ENCODE measurements around the gene GPN2. TPM values are rescaled to one million over a fixed set of nuclear protein-coding genes. Genes with fewer than 3 reads are reported as not detected.

GPN2 gene
- 1 to 10 TPM; 4.7 to 7.2 TPM for total RNA-seq

DNA sequence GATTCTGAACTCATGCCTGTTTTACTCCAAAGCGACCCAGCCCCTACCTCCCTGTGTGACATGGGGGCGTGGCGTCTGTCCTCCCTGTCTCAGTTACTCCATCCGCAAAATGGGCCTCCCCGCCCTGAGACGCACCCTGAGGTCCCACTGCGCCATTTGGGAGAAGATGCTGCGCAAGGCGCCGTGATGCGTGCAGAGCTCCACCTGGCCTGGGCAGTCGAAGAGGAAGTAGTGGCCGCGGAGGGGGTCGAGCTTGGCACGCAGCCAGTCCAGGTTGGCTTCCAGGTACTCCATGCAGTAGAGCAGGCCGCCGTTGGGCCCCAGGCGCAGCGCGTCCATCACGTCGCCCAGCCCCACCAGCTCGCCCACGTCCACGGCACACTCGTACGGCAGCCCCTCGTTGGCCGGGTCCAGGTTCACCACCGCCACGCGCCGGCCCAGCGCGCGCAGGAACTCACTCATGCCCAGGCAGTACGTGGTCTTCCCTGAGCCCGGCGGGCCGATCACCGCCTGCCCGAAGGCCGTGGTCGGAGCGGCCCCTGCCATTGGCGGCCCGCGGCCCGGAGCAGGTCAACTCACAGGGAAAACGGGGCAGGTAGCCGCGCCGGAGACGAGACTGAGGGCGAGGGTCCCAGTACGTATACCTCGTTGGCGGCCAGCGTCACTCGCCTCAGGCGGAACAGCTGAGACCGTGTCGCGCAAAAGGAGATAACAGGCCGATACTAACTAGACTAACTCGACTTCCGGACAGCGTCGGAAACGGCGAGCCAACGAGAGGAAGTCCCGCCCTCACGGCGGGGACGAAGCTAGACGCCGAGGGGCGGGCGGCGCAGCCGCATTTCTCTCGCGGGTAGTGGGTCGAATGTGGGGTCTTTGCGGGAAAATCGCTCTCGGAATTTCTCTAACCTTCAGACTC is at the start of gene GPN2:
TSS of gene GPN2 (minus strand) at position 733 of the 916 bp plus-strand sequence. CDS start at position 546, 187 bp downstream.
- Histone ChIP-seq H3K4me1 (peaks cover 0 to 26% of the 10 kb centered on the region in 2 donors), H3K36me3 (peaks cover 65% of the 10 kb centered on the region), H3K4me3 (peak within 1 kb of the TSS; percentile 95 to 96), H3K27ac (peak within 1 kb of the TSS; percentile 87 to 90), H3K27me3 (no peaks in the 10 kb centered on the region), H3K9me3 (no peaks in the 10 kb centered on the region)
- TF ChIP-seq, protein P1, sequence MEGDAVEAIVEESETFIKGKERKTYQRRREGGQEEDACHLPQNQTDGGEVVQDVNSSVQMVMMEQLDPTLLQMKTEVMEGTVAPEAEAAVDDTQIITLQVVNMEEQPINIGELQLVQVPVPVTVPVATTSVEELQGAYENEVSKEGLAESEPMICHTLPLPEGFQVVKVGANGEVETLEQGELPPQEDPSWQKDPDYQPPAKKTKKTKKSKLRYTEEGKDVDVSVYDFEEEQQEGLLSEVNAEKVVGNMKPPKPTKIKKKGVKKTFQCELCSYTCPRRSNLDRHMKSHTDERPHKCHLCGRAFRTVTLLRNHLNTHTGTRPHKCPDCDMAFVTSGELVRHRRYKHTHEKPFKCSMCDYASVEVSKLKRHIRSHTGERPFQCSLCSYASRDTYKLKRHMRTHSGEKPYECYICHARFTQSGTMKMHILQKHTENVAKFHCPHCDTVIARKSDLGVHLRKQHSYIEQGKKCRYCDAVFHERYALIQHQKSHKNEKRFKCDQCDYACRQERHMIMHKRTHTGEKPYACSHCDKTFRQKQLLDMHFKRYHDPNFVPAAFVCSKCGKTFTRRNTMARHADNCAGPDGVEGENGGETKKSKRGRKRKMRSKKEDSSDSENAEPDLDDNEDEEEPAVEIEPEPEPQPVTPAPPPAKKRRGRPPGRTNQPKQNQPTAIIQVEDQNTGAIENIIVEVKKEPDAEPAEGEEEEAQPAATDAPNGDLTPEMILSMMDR (IDR thresholded peaks at IDR 0.05), result no peak
- peak; percentile 77 for DNase-seq (ENCODE audit: low spot score)

DNA sequence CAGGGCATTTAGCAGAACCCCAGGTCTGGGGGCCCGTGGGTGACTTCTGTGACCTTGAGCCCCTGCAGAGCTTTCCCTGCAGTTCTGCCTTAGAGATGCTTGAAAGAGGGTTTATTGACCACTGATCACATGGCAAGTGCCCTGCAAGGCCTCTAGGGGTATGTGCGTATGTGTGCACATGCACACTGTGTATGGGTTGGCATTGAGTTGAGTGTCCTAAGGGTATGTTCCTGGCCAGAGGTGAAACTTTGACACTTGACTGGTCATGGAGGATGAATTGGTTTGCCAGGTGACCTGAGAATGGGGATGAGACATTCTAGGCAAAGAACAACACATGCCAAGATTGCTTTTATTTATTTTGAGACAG is 48.6 kb upstream of the GPN2 start:
- Histone ChIP-seq H3K27ac (peak overlapping the region; percentile 61 to 67), H3K36me3 (peaks cover 26% of the 10 kb centered on the region), H3K4me1 (peaks cover 0 to 22% of the 10 kb centered on the region in 2 donors), H3K4me3 (no peak overlapping the region), H3K27me3 (no peaks in the 10 kb centered on the region), H3K9me3 (no peaks in the 10 kb centered on the region)
- DNase-seq (ENCODE audit: low spot score), result no peak
- TF ChIP-seq, protein P1 (IDR thresholded peaks at IDR 0.05), result no peak

DNA sequence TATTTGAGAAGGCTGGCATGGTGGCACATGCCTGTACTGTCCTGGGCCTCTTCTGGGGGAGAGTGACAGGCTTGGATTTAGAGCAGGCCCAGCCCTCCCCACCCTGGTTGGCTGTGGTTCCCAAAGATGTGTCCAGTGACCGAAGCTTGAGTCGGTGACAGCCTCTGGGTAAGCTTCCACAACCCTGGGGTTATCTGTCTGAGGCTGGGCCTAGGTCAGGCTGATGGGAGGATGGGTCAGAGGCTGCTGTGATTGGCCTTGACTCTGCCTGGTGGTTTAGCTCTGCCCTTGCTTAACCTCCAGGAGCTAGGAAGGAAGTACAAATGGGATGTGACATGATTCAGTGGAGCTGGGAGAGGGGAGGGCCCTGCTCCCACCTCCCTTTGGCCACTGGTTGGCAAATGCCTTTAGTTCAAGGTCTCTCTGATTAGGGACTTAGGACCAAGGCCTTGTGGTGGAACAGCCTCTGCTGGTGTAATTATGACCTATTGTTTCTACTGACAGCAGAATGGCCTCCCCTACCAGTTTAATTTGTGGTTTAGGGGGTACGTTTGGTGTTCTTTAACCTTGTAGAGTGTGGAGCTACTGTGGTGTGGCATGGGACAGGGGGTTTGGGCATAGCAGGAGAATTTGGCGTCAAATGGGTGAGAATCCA is 48.0 kb upstream of the GPN2 start:
- peak overlapping the region; percentile 61 to 67 for H3K27ac ChIP-seq
- H3K27me3 ChIP-seq, result no peaks in the 10 kb centered on the region
- TF ChIP-seq, protein P1 (IDR thresholded peaks at IDR 0.05), result no peak
- H3K9me3 ChIP-seq, result no peaks in the 10 kb centered on the region
- H3K4me1 ChIP-seq, result peaks cover 0 to 22% of the 10 kb centered on the region in 2 donors
- DNase-seq (ENCODE audit: low spot score), result no peak
- H3K4me3 ChIP-seq, result no peak overlapping the region
- H3K36me3 ChIP-seq, result peaks cover 21% of the 10 kb centered on the region

DNA sequence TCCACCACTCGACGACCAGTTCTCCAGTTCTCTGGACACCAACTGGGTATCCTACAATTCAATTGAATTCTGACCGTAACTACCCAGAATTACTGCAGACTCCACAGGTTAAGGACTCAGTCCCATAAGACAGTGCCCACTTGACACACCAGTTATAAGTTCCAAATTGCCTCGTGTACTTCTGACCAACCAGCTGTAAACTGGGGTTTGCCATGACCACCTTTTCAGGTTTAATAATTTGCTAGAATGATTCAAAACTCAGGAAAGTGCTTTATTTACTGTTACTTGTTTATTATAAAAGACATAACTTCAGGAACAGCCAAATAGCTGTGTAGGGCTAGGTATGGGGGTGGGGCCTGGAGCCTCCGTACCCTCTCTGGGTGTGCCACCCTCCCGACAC is 46.7 kb upstream of the GPN2 start:
- Histone ChIP-seq H3K27ac (no peak overlapping the region), H3K4me1 (peaks cover 0 to 20% of the 10 kb centered on the region in 2 donors), H3K9me3 (no peaks in the 10 kb centered on the region), H3K4me3 (no peak overlapping the region), H3K27me3 (no peaks in the 10 kb centered on the region), H3K36me3 (peaks cover 8% of the 10 kb centered on the region)
- TF ChIP-seq, protein P1 (IDR thresholded peaks at IDR 0.05), result no peak
- no peak for DNase-seq (ENCODE audit: low spot score)

DNA sequence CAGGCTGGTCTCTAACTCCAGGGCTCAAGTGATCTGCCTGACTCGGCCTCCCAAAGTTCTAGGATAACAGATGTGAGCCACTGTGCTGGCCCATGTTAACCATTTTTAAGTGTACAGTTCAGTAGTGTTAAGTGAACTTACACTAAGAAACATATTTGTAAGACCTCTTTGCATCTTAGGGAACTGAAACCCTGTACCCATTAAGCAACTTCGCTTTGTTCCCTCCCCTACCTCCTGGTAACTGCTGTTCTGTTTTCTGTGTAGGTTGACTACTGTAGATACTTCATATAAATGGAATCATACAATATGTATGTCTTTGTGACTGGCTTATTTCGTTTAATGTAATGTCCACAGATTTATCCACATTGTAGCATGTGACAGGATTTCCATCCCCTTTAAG is 42.4 kb upstream of the GPN2 start:
- H3K4me3 ChIP-seq, result no peak overlapping the region
- DNase-seq (ENCODE audit: low spot score), result no peak
- peaks cover 0 to 1% of the 10 kb centered on the region in 2 donors for H3K4me1 ChIP-seq
- H3K27ac ChIP-seq, result no peak overlapping the region
- peaks cover 22% of the 10 kb centered on the region for H3K36me3 ChIP-seq
- H3K27me3 ChIP-seq, result no peaks in the 10 kb centered on the region
- no peaks in the 10 kb centered on the region for H3K9me3 ChIP-seq
- TF ChIP-seq, protein P1 (IDR thresholded peaks at IDR 0.05), result no peak

Data from right atrium auricular region (tissue), 2 donors.